ENCODE results near the gene SEC16A.
A peak's percentile ranks its signal among the peaks of the same experiment; 100 is the strongest.

The SEC16A gene

DNA sequence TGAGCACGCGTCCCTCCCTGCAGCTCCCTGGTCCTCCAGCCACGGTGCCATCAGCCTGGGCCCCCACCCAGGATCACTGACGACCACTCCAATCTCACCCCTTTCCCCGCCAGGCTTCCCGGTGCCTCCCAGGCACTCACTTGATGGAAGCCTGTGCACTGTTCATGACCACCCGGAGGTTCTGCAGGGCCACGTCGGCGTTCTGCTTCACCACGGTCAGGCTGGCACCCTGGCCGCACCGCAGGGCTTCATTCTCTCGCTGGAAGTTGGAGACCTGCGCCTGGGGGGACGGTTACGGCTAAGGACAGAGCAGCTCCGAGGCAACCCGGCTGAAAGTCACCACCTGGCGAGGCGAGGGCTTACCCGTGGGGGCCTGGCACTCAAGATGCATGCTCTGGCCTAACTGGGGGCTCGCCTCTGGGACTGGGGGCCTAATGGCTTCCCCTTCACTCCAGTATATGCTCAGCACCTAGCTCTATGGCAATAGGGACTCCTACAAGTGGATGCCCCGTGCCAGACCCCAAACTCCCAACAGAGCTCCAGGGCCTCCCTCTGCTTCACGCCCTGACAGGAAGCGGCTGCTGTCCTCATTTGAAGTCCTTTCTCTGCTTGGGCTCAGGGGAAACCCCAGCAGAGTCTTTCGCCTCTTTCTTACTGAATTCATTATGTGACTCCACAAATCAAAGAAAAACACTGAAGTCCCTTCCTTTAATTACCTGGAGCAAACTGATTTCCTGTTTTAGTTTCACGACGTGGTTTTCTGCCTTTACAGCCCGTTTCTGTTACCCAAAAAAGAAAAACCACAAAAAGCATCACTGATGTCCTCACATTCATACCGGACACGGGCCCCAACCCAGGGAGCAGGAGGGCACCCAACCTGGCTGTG, 78.7 kb downstream of the SEC16A start:
- no peak for DNase-seq (ENCODE audit: extremely low spot score)
- TF ChIP-seq, protein P1, sequence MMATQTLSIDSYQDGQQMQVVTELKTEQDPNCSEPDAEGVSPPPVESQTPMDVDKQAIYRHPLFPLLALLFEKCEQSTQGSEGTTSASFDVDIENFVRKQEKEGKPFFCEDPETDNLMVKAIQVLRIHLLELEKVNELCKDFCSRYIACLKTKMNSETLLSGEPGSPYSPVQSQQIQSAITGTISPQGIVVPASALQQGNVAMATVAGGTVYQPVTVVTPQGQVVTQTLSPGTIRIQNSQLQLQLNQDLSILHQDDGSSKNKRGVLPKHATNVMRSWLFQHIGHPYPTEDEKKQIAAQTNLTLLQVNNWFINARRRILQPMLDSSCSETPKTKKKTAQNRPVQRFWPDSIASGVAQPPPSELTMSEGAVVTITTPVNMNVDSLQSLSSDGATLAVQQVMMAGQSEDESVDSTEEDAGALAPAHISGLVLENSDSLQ (IDR thresholded peaks at IDR 0.05) = no peak
- no peak for TF ChIP-seq TARDBP (IDR thresholded peaks at IDR 0.05)
- no peak for TF ChIP-seq FOXM1 (IDR thresholded peaks at IDR 0.05; ENCODE audit: borderline replicate concordance)
- no peak for TF ChIP-seq SP1 (IDR thresholded peaks at IDR 0.05)
- TF ChIP-seq ZNF384 (IDR thresholded peaks at IDR 0.05) = no peak
- no peak for TF ChIP-seq LEF1 (IDR thresholded peaks at IDR 0.05; ENCODE audit: borderline replicate concordance)
- no peak for TF ChIP-seq FOXK2 (IDR thresholded peaks at IDR 0.05)
- TF ChIP-seq SUZ12 (IDR thresholded peaks at IDR 0.05) = no peak
- TF ChIP-seq ELF4 (IDR thresholded peaks at IDR 0.05) = no peak
- no peak for TF ChIP-seq FOXA1 (IDR thresholded peaks at IDR 0.05)
- TF ChIP-seq BHLHE40 (IDR thresholded peaks at IDR 0.05; ENCODE audit: borderline replicate concordance) = no peak
- no peak for TF ChIP-seq HDGF (IDR thresholded peaks at IDR 0.05; ENCODE audit: borderline replicate concordance)
- TF ChIP-seq L3MBTL2 (conservative IDR thresholded peaks at IDR 0.05) = no peak
- no peak for TF ChIP-seq ARNT (IDR thresholded peaks at IDR 0.05)
- TF ChIP-seq CTBP1 (IDR thresholded peaks at IDR 0.05; ENCODE audit: borderline replicate concordance) = no peak
- no peak for TF ChIP-seq NFRKB (IDR thresholded peaks at IDR 0.05)
- POLR2A ChIA-PET = no interaction called here
- CTCF ChIA-PET = no interaction called here

DNA sequence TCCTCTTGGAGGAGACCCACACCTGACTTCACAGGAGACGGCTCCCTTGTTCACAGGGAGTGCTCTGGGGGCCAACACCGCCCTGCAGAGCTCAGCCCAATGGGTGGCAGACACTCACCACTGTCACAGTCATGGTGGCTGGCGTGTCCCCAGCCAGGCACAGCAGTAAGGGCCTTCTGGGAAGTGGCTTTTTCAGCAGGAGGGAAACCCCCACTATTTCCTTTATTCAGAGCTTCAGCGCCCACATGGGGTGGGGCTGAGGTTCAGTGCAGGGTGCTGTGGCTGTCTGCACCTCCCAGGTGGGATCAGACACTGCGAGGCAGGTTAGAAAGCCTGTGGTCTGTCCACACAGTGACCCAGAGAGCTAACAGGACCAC, 79.3 kb downstream of the SEC16A start:
- CTCF ChIA-PET = no interaction called here
- POLR2A ChIA-PET = no interaction called here
- TF ChIP-seq CTBP1 (IDR thresholded peaks at IDR 0.05; ENCODE audit: borderline replicate concordance) = no peak
- TF ChIP-seq, protein P1 (IDR thresholded peaks at IDR 0.05) = no peak
- TF ChIP-seq BHLHE40 (IDR thresholded peaks at IDR 0.05; ENCODE audit: borderline replicate concordance) = no peak
- no peak for TF ChIP-seq FOXK2 (IDR thresholded peaks at IDR 0.05)
- TF ChIP-seq SUZ12 (IDR thresholded peaks at IDR 0.05) = no peak
- TF ChIP-seq SP1 (IDR thresholded peaks at IDR 0.05) = no peak
- no peak for TF ChIP-seq HDGF (IDR thresholded peaks at IDR 0.05; ENCODE audit: borderline replicate concordance)
- no peak for TF ChIP-seq FOXA1 (IDR thresholded peaks at IDR 0.05)
- TF ChIP-seq L3MBTL2 (conservative IDR thresholded peaks at IDR 0.05) = no peak
- no peak for DNase-seq (ENCODE audit: extremely low spot score)

DNA sequence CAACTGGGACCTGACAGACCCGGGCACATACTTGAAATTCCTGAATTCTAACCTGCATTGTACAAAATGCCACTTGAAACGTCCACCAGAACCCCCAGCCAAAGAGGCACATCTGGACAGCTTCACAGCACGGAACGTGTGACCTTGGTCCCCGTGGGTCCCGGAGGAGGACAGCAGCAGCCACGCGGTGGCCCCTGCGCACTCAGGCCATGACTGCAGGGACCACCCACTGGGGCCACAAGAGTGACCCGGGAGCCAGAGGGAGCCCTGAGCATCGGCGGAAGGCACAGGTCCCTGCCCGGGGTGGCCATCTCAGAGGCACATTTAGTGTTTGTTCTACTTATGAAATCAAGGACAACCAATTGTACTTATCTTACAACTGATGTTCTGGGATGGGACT, 80.8 kb downstream of the SEC16A start:
- CTCF ChIA-PET = interaction anchor here (0.7 kb wide), 1 partner anchor 13 kb away, joined by 4 read pairs; no protein-coding TSS in a partner anchor

DNA sequence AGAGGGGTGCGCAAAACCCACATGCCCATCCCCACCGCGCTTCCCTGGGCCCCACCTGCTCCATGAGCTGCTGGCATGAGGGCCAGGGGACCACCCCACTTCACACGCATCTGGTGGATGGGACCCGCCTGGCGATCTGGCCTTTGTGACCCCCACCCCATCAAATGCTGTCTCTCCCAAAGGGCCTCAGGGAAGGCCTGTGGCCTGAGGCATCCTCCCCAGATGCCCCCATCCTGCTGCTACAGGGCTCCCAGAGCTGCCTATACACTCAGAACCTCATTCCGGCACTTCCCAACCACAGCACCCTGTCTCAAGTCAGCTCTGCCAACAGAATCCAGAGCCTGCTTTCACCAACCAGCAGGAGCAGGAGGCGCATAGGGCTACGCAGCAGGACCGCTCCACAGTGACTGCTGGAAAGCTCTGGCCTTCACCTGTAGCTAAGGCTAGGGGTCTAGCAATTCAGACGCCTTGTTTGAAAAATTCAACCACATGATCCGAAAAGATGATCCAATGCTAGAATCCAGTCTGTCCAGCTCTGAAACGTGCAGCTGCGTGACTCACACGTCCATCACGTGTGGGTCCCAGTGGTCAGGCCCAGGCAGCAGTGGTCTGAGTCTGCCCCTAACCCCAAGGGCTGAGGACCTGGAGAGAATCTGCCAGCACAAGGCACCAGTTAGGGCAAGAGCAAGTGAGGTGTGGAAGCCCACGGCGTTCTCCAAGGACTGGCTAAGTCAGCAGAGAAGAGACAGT, 81.5 kb downstream of the SEC16A start:
- POLR2A ChIA-PET = interaction anchor here (0.7 to 1.8 kb wide), 4 partner anchors 9 to 38 kb away, joined by 3 to 10 read pairs (median 5); partner anchors contain the start of genes ENTR1 and PMPCA
- DNase-seq (ENCODE audit: extremely low spot score) = no peak
- TF ChIP-seq LEF1 (IDR thresholded peaks at IDR 0.05; ENCODE audit: borderline replicate concordance) (no peak), FOXA1 (IDR thresholded peaks at IDR 0.05) (no peak)
- CTCF ChIA-PET = interaction anchor here (0.6 kb wide), 2 partner anchors 16 to 377 kb away, joined by 5 to 6 read pairs; no protein-coding TSS in a partner anchor

More for the DNA sequence above, 80.8 kb downstream of the SEC16A start:
- TF ChIP-seq TARDBP (IDR thresholded peaks at IDR 0.05) (no peak), LEF1 (IDR thresholded peaks at IDR 0.05; ENCODE audit: borderline replicate concordance) (no peak)
- POLR2A ChIA-PET = interaction anchor here (0.6 to 1.8 kb wide), 3 partner anchors 8 to 39 kb away, joined by 3 to 10 read pairs (median 5); partner anchors contain the start of genes ENTR1 and PMPCA
- no peak for DNase-seq (ENCODE audit: extremely low spot score)

DNA sequence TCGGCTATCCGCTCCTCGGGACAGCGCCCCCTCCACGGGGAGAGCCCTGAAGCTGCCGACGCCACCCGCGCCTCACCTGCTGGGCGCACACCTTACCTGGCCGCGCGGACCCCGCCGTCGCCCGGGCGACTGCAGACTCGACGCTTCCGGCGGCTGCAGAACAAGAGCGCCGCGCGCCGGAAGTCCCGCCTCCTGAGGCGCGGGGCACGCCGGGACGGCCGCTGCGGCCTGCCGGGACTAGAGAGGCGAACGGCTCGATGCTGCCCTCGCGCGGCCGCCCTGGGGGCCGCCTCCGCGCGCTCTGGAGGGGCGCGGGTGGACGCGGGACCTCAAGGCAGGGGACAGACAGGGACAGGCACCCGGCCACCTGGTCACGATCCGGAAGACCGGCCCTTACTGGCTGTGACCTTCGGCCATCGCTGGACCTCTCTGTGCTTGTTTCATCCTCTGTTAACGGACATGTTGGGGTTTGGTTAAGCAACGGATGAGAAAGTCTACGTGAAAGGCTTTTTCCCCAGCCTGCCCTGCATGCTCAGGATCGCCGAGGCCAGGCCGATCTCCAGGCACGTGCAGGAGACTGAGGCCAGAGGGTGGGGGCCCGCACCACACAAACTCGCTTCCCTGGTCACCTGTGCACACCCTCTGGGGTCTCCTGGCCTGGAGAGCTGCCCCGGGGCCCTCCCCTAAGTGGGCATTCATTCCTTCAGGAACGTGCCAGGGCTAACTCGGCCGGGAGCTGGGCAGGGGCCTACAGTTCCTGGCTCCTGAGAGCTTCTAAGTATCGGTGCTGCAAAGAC, 82.6 kb downstream of the SEC16A start, which contains the start of gene SNAPC4:
Gene SNAPC4 (minus strand): TSS at position 133 of the 797 bp plus-strand sequence. CDS start 1,742 bp downstream, outside the sequence.
- CTCF ChIA-PET = interaction anchor here (0.6 kb wide), 2 partner anchors 15 to 378 kb away, joined by 5 to 6 read pairs; no protein-coding TSS in a partner anchor
- POLR2A ChIA-PET = interaction anchor here (0.5 to 1.8 kb wide), 4 partner anchors 10 to 37 kb away, joined by 3 to 10 read pairs (median 4); partner anchors contain the start of genes ENTR1 and PMPCA
- TF ChIP-seq ARNT (IDR thresholded peaks at IDR 0.05) (0 out of 2 replicates have a peak, but pooled peaks have one; percentile 16), LEF1 (IDR thresholded peaks at IDR 0.05; ENCODE audit: borderline replicate concordance) (no peak), L3MBTL2 (conservative IDR thresholded peaks at IDR 0.05) (peak; percentile 43; the same call in 1 of the 2 replicates)
- DNase-seq (ENCODE audit: extremely low spot score) = peak; percentile 98

Measured in HEK293T (cell line).